OCI-LY7 (cell line): ENCODE measurements around the gene SELENOK.

Experiments used
- EZH2phosphoT487 ChIP-seq: fragments of 200-600 bp; sonication (generic); IDR thresholded peaks from 2 replicates; pipeline ENCODE4 v1.6.1; 2018; ENCODE audit warnings: low read depth, borderline replicate concordance, mild to moderate bottlenecking, mixed run types, antibody characterized with exemption, low read length, moderate library complexity, mixed read lengths
- TF ChIP-seq, protein P1 (sequence below): fragments of 200-600 bp; sonication (generic); conservative IDR thresholded peaks from 2 replicates; pipeline ENCODE4 v1.5.1; 2014; ENCODE audit warnings: mild to moderate bottlenecking, antibody characterized with exemption, low read length, moderate library complexity, mixed read lengths

DNA sequence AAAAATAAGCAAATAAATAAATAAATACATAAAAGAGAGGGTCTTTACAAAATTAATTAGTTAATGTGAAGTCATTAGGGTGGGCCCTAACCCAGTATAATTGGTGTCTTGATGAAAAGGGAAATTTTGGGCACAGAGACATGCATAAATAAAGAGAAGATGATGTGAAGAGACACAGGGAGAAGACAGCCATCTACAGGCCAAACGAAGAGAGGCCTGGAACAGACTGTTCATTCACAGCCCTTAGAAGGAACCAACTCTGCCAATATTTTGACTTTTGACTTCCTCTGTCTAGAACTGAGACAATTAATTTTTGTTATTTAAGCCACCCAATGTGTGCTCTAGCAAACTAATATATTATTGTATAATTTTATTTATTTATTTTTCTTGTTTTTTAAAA, 29.6 kb upstream of the SELENOK start:
- no peak for TF ChIP-seq EZH2phosphoT487
- TF ChIP-seq, protein P1, sequence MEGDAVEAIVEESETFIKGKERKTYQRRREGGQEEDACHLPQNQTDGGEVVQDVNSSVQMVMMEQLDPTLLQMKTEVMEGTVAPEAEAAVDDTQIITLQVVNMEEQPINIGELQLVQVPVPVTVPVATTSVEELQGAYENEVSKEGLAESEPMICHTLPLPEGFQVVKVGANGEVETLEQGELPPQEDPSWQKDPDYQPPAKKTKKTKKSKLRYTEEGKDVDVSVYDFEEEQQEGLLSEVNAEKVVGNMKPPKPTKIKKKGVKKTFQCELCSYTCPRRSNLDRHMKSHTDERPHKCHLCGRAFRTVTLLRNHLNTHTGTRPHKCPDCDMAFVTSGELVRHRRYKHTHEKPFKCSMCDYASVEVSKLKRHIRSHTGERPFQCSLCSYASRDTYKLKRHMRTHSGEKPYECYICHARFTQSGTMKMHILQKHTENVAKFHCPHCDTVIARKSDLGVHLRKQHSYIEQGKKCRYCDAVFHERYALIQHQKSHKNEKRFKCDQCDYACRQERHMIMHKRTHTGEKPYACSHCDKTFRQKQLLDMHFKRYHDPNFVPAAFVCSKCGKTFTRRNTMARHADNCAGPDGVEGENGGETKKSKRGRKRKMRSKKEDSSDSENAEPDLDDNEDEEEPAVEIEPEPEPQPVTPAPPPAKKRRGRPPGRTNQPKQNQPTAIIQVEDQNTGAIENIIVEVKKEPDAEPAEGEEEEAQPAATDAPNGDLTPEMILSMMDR = peak; percentile 66
